OCI-LY7 (cell line): ENCODE data around the gene TXNIP. TPM values are rescaled to one million over a fixed set of nuclear protein-coding genes. Genes with fewer than 3 reads are reported as not detected.

Source experiments
- BruUV-seq: library from RNA; stranded (reverse); fragments of 400-500 nt; replicated peaks from 2 replicates; lab custom pipeline; 2021; lab: Mats Ljungman, UMichigan
- CTCF ChIA-PET: fragments of 300-600 bp; sonication (Branson Sonifier 250); formaldehyde crosslinking; loops from one replicate; lab custom pipeline; 2022; ENCODE audit warnings: antibody characterized with exemption; ENCODE audit not compliant: unreplicated experiment; lab: Charles Lee
- POLR2A ChIA-PET: fragments of 300-600 bp; sonication (Branson Sonifier 250); formaldehyde crosslinking; loops from one replicate; lab custom pipeline; 2022; ENCODE audit warnings: antibody characterized with exemption; lab: Charles Lee
- DNase-seq: peaks from one replicate; pipeline ENCODE4 v3.0.0-alpha.2; 2015; ENCODE audit warnings: low spot score
- H2AFZ ChIP-seq: fragments of 200-600 bp; sonication (generic), shearing (Covaris generic); 2 replicates; pipeline ENCODE4 v1.6.1; 2014; ENCODE audit warnings: mild to moderate bottlenecking, antibody characterized with exemption, low read length, moderate library complexity
- H3K27ac ChIP-seq: fragments of 200-600 bp; sonication (generic); 2 replicates; pipeline ENCODE4 v1.5.1; 2014; ENCODE audit warnings: mixed run types, low read depth, mild to moderate bottlenecking, moderate library complexity, low read length, inconsistent platforms; ENCODE audit not compliant: poor library complexity, severe bottlenecking
- H3K36me3 ChIP-seq: fragments of 200-600 bp; sonication (generic); 2 replicates; pipeline ENCODE4 v1.6.1; 2014; ENCODE audit warnings: mild to moderate bottlenecking, antibody characterized with exemption, low read length, moderate library complexity, mixed read lengths; ENCODE audit not compliant: insufficient read depth
- H3K4me1 ChIP-seq: fragments of 200-600 bp; sonication (generic); 2 replicates; pipeline ENCODE4 v1.5.1; 2014; ENCODE audit warnings: mild to moderate bottlenecking, low read length; ENCODE audit not compliant: insufficient read depth, poor library complexity, severe bottlenecking
- H3K4me2 ChIP-seq: fragments of 200-600 bp; sonication (generic); 2 replicates; pipeline ENCODE4 v1.6.1; 2014; ENCODE audit warnings: mild to moderate bottlenecking, low read length
- H3K4me3 ChIP-seq: fragments of 200-600 bp; sonication (generic); 2 replicates; pipeline ENCODE4 v1.5.1; 2014; ENCODE audit warnings: mild to moderate bottlenecking, low read depth, low read length; ENCODE audit not compliant: poor library complexity, severe bottlenecking
- H3K79me2 ChIP-seq: fragments of 200-600 bp; sonication (generic); 2 replicates; pipeline ENCODE4 v1.6.1; 2016; ENCODE audit warnings: low read depth, mild to moderate bottlenecking, low read length, moderate library complexity, mixed read lengths; ENCODE audit not compliant: insufficient read depth
- H3K9me2 ChIP-seq: fragments of 200-600 bp; sonication (generic); 2 replicates; pipeline ENCODE4 v1.6.1; 2016; ENCODE audit warnings: mild to moderate bottlenecking, low read length, mixed read lengths; ENCODE audit not compliant: insufficient read depth
- H3K9me3 ChIP-seq: fragments of 200-600 bp; sonication (generic); 2 replicates; pipeline ENCODE4 v1.6.1; 2014; ENCODE audit warnings: mild to moderate bottlenecking, mixed run types, low read length, mixed read lengths
- H4K20me1 ChIP-seq: fragments of 200-600 bp; sonication (generic); 2 replicates; pipeline ENCODE4 v1.6.1; 2014; ENCODE audit warnings: mild to moderate bottlenecking, antibody characterized with exemption, low read length, moderate library complexity, mixed read lengths; ENCODE audit not compliant: insufficient read depth
- EZH2phosphoT487 ChIP-seq: fragments of 200-600 bp; sonication (generic); IDR thresholded peaks from 2 replicates; pipeline ENCODE4 v1.6.1; 2018; ENCODE audit warnings: low read depth, borderline replicate concordance, mild to moderate bottlenecking, mixed run types, antibody characterized with exemption, low read length, moderate library complexity, mixed read lengths
- intact Hi-C: fragments of 100-400 bp; cut with micrococcal nuclease; formaldehyde crosslinking; loops from one replicate; pipeline ENCODE4 v1.10.0; 2022; ENCODE audit not compliant: unreplicated experiment
- total RNA-seq, 2 experiments: library from RNA; depleted of rRNA in 1 of 2; stranded (reverse); fragments of >200 nt in 1 of 2; shearing (Covaris generic) in 1 of 2; gene quantifications; 2 replicates each; pipeline ENCODE4 v1.2.3, GENCODE V29; 2014 to 2022
- TF ChIP-seq, protein P1 (sequence below): fragments of 200-600 bp; sonication (generic); conservative IDR thresholded peaks from 2 replicates; pipeline ENCODE4 v1.5.1; 2014; ENCODE audit warnings: mild to moderate bottlenecking, antibody characterized with exemption, low read length, moderate library complexity, mixed read lengths

Gene TXNIP
- total RNA-seq, 2 experiments from 2014 or later: 50.3 to 144 TPM

DNA sequence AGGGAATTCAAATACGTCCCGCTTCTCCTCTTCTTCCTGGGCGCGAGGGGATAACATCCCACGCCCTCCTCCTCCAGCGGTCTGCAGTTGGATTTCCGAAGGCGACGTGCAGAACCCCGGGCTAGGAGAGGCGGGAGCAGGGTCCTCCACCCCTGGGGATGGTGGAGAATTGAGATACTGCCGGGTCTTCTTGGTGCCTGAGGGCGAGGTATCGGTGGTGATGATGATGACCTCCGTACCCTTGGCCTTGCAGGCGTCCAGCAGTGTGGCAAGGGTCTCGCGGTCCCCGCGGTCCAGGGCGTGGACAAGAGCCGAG is 35.3 kb downstream of the TXNIP start:
- intact Hi-C loops: no loop called here
- no peak overlapping the region for H3K27ac ChIP-seq
- H3K36me3 ChIP-seq: no peaks in the 10 kb centered on the region
- H4K20me1 ChIP-seq: peaks cover under 1% of the 10 kb centered on the region; the same call in 1 of the 2 replicates
- H3K9me2 ChIP-seq: no peaks in the 10 kb centered on the region
- H3K4me1 ChIP-seq: peaks cover 74% of the 10 kb centered on the region
- BruUV-seq: no TSS peak
- no peak for DNase-seq
- CTCF ChIA-PET: no interaction called here
- H3K4me2 ChIP-seq: peak overlapping the region; percentile 96
- H3K4me3 ChIP-seq: peak overlapping the region; percentile 75
- H2AFZ ChIP-seq: peak overlapping the region; percentile 9; the same call in 1 of the 2 replicates
- peaks cover 19% of the 10 kb centered on the region; the same call in 1 of the 2 replicates for H3K79me2 ChIP-seq
- no peak for TF ChIP-seq EZH2phosphoT487
- TF ChIP-seq, protein P1, sequence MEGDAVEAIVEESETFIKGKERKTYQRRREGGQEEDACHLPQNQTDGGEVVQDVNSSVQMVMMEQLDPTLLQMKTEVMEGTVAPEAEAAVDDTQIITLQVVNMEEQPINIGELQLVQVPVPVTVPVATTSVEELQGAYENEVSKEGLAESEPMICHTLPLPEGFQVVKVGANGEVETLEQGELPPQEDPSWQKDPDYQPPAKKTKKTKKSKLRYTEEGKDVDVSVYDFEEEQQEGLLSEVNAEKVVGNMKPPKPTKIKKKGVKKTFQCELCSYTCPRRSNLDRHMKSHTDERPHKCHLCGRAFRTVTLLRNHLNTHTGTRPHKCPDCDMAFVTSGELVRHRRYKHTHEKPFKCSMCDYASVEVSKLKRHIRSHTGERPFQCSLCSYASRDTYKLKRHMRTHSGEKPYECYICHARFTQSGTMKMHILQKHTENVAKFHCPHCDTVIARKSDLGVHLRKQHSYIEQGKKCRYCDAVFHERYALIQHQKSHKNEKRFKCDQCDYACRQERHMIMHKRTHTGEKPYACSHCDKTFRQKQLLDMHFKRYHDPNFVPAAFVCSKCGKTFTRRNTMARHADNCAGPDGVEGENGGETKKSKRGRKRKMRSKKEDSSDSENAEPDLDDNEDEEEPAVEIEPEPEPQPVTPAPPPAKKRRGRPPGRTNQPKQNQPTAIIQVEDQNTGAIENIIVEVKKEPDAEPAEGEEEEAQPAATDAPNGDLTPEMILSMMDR: no peak
- POLR2A ChIA-PET: no interaction called here
- H3K9me3 ChIP-seq: no peaks in the 10 kb centered on the region

DNA sequence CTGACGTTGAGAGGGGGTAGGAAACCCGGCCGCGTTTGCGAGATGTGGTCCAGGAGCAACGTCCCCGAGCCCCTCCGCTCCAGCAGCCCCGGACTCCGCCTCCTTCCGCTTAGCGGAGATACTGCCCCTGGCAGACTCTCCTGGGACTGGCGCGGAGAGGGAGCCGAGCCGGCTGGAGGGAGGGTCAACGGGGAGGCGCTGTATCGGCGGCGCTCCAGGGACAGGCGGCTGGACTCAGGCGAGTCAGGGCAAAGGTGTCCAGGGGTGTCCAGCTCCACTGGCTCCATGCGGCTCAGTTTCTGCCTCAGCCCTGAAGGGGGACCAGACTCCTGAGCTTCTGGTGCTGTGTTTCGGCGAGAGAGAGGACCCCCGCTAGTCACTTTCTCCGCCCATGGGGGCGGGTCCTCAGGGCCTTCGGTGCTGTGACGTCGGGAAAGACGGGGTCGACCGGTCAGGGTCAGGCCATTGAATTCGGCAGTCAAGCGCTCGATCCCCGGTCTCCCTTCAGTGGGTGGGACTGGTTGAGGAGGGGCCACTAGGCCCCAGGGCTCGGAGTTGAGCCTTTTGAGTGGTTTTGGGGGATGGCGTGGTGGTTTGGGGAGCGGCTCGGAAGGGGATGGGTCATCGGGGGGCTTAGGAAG is 35.8 kb downstream of the TXNIP start:
- ChIA-PET CTCF (no interaction called here), POLR2A (interaction anchor here (0.5 kb wide), 1 partner anchor 36 kb away, joined by 3 read pairs; the partner anchor contains the start of gene TXNIP)
- Histone ChIP-seq H3K27ac (no peak overlapping the region), H3K4me1 (peaks cover 79% of the 10 kb centered on the region), H3K4me2 (peak overlapping the region; percentile 96), H3K79me2 (peaks cover 21% of the 10 kb centered on the region; the same call in 1 of the 2 replicates), H3K9me3 (no peaks in the 10 kb centered on the region), H3K36me3 (no peaks in the 10 kb centered on the region), H2AFZ (peak overlapping the region; percentile 9; the same call in 1 of the 2 replicates), H3K9me2 (no peaks in the 10 kb centered on the region), H4K20me1 (peaks cover 3% of the 10 kb centered on the region; the same call in 1 of the 2 replicates), H3K4me3 (peak overlapping the region; percentile 75)
- intact Hi-C loops: no loop called here
- BruUV-seq: no TSS peak
- TF ChIP-seq EZH2phosphoT487: no peak
- TF ChIP-seq, protein P1: no peak
- DNase-seq: no peak

DNA sequence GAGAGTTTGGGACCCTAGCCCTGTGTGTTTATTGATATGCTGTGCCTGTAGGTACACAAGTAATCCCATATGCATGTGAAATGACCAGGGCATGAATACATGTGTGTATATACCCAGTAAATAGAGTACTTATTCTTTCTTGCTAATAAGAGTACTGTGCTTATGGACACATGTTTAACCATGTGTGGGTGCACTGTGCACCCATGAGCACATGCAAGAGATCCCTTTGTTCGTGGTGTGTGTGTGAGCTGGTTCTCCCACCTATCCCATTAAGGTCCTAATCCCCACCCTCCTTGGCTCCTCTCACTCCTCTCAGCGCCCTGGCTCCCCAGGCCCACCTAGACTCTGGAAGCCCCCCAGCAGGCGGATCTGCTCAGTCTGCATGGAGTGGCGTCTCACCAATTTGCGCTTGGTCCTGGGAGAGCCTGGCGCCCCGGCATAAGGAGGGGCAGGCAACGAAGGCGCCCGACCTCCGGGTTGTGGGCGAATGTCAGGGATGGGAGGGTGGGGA is 36.4 kb downstream of the TXNIP start:
- no peak for DNase-seq
- intact Hi-C loops: loop anchor here (2.0 kb wide), 1 partner anchor 101 kb away; the partner anchor contains the start of gene PIAS3
- H3K27ac ChIP-seq: no peak overlapping the region

More for the DNA sequence above, 36.4 kb downstream of the TXNIP start:
- H3K9me2 ChIP-seq: no peaks in the 10 kb centered on the region
- H3K79me2 ChIP-seq: peaks cover 27% of the 10 kb centered on the region; the same call in 1 of the 2 replicates
- H3K4me3 ChIP-seq: no peak overlapping the region
- H3K4me1 ChIP-seq: peaks cover 78% of the 10 kb centered on the region
- peaks cover 3% of the 10 kb centered on the region; the same call in 1 of the 2 replicates for H4K20me1 ChIP-seq
- TF ChIP-seq, protein P1: no peak
- TF ChIP-seq EZH2phosphoT487: no peak
- POLR2A ChIA-PET: interaction anchor here (0.5 kb wide), 1 partner anchor 36 kb away, joined by 3 read pairs; the partner anchor contains the start of gene TXNIP
- no peaks in the 10 kb centered on the region for H3K36me3 ChIP-seq
- no TSS peak for BruUV-seq
- CTCF ChIA-PET: no interaction called here
- H2AFZ ChIP-seq: no peak overlapping the region
- no peaks in the 10 kb centered on the region for H3K9me3 ChIP-seq
- 0 out of 2 replicates have a peak overlapping the region, but pooled peaks have one; percentile 94 for H3K4me2 ChIP-seq
